Smooth muscle cell of the umbilical artery (primary cell): ENCODE measurements around the gene GPR162. TPM values are rescaled to one million over a fixed set of nuclear protein-coding genes. Genes with fewer than 3 reads are reported as not detected.

Source experiments
- total RNA-seq: library from RNA; depleted of rRNA; stranded (reverse); fragments of >200 nt; gene quantifications from 2 replicates; pipeline ENCODE4 v1.2.3, GENCODE V29; 2014

Gene GPR162, protein sequence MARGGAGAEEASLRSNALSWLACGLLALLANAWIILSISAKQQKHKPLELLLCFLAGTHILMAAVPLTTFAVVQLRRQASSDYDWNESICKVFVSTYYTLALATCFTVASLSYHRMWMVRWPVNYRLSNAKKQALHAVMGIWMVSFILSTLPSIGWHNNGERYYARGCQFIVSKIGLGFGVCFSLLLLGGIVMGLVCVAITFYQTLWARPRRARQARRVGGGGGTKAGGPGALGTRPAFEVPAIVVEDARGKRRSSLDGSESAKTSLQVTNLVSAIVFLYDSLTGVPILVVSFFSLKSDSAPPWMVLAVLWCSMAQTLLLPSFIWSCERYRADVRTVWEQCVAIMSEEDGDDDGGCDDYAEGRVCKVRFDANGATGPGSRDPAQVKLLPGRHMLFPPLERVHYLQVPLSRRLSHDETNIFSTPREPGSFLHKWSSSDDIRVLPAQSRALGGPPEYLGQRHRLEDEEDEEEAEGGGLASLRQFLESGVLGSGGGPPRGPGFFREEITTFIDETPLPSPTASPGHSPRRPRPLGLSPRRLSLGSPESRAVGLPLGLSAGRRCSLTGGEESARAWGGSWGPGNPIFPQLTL
- total RNA-seq, result 2.1 and 2.6 TPM in 2 replicates

DNA sequence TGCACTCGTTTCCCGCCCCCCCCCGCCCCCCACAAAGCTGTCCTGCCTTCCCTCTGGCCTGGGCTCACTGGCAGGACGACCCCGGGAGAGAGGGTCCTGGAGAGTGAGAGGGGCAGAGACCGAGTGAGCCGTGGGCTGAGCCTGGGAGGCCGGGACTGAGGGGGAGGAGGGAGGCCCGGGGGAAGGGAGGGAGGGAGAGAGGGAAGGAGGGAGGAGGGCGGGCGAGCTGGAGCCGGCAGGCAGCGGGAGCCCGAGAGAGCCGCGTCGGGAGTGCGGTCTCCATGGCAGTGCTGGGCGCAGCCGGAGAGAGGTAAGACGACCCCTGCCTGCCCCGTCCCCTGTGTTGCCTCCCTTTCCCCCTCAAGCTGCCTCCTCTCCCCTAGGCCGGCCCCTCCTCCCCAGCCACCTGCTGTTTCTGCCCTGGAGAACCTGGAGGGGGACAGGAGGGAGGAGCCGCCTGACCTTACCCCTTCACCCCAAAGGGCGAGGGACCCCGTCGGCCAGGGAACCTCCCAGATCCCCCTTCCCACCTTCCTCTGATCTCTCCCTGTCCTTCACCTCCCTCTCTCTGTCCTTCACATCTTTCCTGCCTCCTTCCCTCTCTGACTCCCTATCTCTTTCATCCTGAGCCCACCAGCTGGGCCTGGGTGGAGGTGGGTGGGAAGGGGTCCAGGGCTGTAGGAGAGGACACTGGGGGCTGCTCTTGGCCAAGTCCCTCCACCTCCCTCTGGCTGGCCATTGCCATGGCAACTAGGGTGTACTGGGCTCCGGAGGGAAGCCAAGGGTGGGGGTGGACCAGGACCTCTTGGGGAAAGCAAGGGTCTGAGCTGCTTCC, at the start of gene GPR162:
GPR162 (plus strand) TSS at position 231 of the 835 bp plus-strand sequence. CDS start 2,078 bp downstream, outside the sequence.

DNA sequence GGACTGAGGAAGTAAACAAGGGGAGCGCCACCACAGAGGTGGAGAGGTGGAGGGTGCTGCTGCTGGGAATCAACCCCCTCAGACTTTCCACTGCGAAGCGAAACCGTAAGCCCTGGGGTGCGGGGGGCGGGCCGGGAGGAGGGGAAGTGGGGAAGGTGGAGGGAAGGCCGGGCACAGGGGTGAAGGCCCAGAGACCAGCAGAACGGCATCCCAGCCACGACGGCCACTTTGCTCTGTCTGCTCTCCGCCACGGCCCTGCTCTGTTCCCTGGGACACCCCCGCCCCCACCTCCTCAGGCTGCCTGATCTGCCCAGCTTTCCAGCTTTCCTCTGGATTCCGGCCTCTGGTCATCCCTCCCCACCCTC, 49.3 kb upstream of the GPR162 start, which contains the start of gene LAG3:
LAG3 (plus strand) TSS at position 190 of the 365 bp plus-strand sequence. CDS start 333 bp downstream, outside the sequence.

DNA sequence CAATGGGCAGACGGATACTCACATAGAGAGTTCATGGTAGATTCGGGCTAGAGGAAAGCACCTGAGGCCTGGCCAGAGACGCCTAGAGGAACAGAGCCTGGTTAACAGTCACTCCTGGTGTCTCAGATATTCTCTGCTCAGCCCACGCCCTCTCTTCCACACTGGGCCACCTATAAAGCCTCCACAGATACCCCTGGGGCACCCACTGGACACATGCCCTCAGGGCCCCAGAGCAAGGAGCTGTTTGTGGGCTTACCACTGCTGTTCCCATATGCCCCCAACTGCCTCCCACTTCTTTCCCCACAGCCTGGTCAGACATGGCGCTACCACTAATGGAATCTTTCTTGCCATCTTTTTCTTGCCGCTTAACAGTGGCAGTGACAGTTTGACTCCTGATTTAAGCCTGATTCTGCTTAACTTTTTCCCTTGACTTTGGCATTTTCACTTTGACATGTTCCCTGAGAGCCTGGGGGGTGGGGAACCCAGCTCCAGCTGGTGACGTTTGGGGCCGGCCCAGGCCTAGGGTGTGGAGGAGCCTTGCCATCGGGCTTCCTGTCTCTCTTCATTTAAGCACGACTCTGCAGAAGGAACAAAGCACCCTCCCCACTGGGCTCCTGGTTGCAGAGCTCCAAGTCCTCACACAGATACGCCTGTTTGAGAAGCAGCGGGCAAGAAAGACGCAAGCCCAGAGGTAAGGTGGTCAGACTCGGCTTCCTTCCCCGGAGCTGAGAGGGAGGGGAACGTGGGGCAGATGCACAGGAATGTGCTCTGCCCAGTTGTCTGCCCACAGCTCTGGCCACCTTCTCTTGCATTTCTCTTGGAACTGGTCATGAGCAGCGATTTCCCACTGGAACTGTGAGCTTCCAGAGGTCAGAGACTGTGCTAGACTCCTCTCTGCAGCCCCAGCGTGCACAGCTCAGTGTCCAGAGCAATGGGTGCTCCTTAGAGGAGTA, 32.4 kb upstream of the GPR162 start, which contains the start of gene CD4:
CD4 (plus strand) TSS at position 557 of the 953 bp plus-strand sequence. CDS start 10,611 bp downstream, outside the sequence.

DNA sequence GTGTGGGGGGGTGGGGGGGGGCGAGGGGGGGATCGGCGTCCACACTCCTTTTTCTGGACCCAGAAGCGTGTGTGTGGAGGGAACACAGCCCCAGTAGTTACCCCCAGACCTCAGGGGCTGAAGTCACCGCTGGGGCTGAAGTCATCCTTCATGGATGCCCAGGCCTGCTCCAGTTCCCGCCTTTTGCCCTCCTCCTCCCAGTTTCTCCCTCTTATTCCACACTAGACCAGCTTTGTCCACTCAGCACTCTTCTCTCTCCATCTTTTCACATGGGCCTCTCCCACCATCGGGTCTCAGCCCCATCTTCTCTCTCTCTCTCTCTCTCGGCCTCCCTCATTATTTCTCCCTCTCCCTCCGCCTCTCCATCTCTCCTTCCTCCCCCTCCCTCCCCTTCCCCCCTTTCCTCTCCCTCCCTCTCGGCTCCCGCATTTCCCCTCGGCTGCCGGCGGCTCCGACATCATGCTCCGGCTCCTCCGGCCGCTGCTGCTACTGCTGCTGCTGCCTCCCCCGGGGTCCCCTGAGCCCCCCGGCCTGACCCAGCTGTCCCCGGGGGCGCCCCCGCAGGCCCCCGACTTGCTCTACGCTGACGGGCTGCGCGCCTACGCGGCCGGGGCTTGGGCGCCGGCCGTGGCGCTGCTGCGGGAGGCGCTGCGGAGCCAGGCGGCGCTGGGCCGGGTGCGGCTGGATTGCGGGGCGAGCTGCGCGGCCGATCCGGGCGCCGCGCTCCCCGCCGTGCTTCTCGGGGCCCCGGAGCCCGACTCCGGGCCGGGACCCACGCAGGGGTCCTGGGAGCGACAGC, 6.6 kb downstream of the GPR162 start, which contains the start of gene P3H3:
P3H3 (plus strand) TSS at position 426 of the 799 bp plus-strand sequence; CDS start at position 460, 34 bp downstream.

DNA sequence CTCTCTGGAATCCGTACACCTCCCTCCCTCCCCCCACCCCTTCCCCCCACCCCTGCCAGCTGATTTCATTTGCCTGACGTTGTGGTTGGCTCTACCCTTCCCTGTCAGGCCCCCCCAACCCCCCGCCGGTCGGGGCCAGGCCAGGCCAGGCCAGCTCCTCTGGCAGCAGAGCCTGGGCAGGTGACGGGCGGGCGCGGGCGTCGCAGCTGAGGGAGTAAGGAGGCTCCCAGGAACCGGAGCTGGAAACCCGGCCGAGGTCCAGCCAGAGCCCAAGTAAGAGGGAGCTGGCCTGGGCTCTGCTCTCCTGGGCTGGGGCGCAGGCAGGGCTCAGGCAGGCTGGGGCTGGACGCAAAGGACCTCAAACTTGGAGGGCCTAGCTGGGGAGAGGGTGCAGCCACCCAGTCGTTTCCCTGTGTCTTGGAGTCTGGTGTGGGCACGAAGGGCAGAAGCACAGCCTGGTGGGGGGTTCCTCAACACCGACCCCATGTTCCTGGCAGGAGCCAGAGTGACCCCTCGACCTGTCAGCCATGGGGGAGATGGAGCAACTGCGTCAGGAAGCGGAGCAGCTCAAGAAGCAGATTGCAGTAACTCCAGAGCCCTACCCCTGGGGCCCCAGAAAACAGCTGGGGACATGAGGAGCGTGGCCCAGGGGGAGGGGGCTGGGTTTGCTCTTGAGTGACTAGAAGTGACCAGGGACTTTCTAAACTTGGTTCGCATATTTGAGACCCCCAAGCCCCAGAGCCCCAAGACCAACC, 19.3 kb downstream of the GPR162 start, which contains the start of gene GNB3:
GNB3 (plus strand) TSS at position 165 of the 755 bp plus-strand sequence; CDS start at position 528, 363 bp downstream.

DNA sequence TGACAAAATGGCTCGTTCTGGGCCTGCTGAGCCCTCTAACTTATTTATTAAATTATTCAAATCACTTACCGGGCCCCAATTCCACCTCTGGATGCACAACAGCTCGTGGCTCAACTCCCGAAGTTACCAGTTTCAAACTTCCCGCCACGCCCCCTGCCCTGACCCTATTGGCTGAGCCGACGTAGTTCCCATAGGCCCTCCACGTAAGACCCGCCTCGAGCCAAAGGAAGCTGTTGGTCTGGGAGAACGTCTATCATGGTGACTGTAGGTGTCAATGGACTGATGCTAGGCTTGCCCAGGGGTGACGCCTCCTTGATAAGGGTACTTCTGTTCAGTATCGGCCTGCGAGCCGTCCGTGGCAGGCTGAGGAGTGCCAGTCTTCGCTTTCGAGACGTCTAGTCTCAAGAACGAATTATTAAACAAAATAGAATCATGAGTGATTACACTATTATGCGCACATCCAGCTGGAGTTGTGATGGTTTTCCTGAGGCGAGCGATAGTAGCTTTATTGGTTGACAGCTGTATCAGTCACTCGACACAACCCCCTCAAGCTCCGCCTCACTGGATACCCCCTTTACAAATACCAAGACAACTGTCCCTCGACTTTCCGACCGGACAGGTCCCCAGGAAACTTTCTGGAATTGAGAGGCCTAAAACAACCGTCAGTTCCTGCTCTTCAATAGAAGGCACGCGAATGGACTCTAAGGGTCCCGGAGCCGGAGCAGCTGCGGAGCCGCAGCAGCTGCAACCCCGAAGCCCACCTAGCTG, 29.7 kb downstream of the GPR162 start, which contains the start of gene CDCA3:
CDCA3 (minus strand) TSS at position 134 of the 768 bp plus-strand sequence. CDS start 334 bp downstream, outside the sequence.

DNA sequence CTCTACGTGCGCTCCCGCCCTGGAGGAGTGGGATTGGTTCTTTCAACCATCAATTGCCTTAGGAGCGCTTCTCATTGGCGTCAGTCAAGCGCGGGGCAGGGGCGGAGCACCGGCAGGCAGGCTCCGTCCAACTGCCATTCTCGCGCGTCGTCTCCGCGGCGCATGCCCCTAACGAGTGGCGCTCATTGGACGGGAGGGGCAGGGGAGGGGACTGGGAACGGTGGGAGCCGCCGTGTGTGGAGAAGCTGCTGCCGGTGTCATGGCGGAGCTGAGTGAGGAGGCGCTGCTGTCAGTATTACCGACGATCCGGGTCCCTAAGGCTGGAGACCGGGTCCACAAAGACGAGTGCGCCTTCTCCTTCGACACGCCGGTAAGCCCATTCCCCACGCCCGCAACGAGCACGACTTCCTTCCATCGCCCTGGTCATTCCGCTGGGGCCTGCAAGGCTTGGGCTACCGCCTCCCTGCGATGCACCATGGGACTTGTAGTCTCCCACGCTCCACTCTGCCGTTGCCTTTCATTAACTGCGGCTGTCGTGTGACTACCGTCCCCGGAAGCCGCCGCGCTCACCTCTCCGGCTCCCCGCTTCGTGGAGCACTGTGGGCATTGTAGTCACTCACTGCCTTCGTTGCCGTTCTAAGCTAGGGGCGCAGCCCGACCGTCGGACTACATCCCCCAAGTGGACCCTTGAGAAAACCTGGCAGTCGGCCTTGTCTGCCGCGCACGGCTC, 30.5 kb downstream of the GPR162 start, which contains the start of gene USP5:
USP5 (plus strand) TSS at position 230 of the 730 bp plus-strand sequence; CDS start at position 260, 30 bp downstream.

DNA sequence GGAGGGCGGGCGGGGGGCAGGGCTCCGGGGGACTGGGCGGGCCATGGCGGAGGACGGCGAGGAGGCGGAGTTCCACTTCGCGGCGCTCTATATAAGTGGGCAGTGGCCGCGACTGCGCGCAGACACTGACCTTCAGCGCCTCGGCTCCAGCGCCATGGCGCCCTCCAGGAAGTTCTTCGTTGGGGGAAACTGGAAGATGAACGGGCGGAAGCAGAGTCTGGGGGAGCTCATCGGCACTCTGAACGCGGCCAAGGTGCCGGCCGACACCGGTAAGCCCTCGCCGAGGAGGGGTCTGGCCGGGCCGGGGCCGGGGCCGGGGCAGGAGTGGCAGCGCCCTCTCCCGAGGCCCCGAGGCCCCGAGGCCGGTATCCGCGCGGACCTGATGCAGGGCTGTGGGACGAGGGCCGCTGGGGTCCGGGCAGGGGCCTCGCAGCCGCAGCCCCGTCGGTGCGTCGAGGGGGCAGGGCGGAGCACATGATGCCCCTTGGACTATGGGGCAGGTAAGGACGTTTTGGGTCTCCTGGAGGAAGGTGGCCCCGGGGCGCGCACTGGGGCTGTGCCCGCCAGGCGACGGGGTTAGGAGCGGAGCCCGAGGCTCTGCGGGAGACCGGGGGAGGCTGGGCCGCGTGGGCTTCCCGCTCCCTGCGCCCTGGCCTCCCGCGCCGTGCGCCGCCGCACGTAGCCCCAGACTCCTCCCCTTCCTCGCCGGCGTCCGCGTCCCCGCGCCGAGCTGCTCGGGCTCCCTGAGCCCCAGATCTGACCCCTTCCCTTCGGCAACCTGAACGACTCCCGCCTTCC, 46.0 kb downstream of the GPR162 start, which contains the start of gene TPI1:
TPI1 (plus strand) TSS at position 119 of the 798 bp plus-strand sequence; CDS start at position 155, 36 bp downstream.

DNA sequence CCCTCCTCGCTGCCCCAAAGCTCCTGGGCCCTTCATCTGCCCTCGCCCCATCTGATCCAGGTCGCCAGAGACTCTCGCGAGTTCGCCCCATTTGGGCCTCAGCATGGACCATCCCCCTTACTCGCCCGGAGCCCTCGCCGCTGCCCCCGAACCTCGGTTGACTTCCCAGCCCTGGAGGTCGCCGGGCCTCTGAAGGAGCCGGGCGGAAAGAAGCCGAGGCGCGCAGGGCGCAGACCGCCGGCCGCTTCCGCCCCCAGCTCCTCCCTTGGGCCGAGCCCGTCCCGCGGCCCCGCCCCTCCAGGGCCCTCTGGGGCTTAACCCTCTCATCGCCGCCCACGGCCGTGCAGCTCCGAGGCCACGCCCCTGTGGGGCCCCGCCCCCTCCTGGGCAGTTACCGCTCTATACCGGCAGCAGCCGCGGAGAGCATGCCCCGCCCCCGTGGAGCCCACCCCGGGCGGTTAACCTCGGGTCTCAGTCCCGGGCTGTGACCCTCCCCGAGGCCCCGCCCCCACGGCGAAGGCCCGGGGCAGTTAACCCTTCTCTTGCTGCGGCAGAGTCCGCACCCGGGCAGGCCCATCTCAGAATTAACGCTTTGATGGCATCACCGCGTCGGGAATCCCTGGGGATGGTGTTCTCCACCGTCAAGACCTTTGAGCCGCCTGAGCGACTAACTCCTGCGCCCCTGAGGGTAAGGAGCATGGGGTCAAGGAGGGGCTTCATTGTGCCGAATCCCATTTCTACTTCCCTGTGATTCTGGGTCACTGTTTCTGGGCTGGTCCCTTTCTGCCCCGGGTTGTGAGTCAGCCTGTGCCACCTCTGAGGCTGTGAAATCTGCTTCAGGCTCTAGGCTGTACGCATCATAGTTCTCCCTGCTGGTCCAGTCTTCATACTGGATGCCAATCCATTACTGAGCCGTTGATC, 51.7 kb downstream of the GPR162 start, which contains the start of gene SPSB2:
SPSB2 (minus strand) TSS at position 210 of the 921 bp plus-strand sequence. CDS start 402 bp downstream, outside the sequence.

Other genes with a start within 250 kb of the GPR162 start
- 195 and 243 TPM in 2 replicates for gene CHD4, start 214.4 kb upstream of the GPR162 start, total RNA-seq
- gene LPAR5, start 185.9 kb upstream of the GPR162 start, total RNA-seq, result not detected in 2 replicates
- gene ACRBP, start 174.4 kb upstream of the GPR162 start, total RNA-seq, result 0.46 TPM in 1 of 2 replicates, not detected in the other
- gene ING4, start 158.7 kb upstream of the GPR162 start, total RNA-seq, result 26.4 and 36.8 TPM in 2 replicates
- gene ZNF384, start 132.4 kb upstream of the GPR162 start, total RNA-seq, result 11.0 and 20.2 TPM in 2 replicates
- 0.23 and 0.30 TPM in 2 replicates for gene PIANP, start 121.0 kb upstream of the GPR162 start, total RNA-seq
- gene COPS7A, start 97.8 kb upstream of the GPR162 start, total RNA-seq, result 78.9 and 83.4 TPM in 2 replicates
- 184 and 213 TPM in 2 replicates for gene MLF2, start 68.7 kb upstream of the GPR162 start, total RNA-seq
- gene PTMS, start 55.5 kb upstream of the GPR162 start, total RNA-seq, result 37.4 and 109 TPM in 2 replicates
- 0.05 TPM in 1 of 2 replicates, not detected in the other for gene LAG3, start 49.3 kb upstream of the GPR162 start, total RNA-seq
- gene CD4, start 32.3 kb upstream of the GPR162 start, total RNA-seq, result 1.0 and 1.5 TPM in 2 replicates
- 216 and 275 TPM in 2 replicates for gene P3H3, start 6.6 kb downstream of the GPR162 start, total RNA-seq
- 3.6 and 4.7 TPM in 2 replicates for gene GNB3, start 19.1 kb downstream of the GPR162 start, total RNA-seq
- 2.1 and 8.1 TPM in 2 replicates for gene CDCA3, start 29.5 kb downstream of the GPR162 start, total RNA-seq
- gene USP5, start 30.3 kb downstream of the GPR162 start, total RNA-seq, result 87.9 and 120 TPM in 2 replicates
- gene TPI1, start 45.7 kb downstream of the GPR162 start, total RNA-seq, result 1,296 and 1,307 TPM in 2 replicates
- gene SPSB2, start 51.5 kb downstream of the GPR162 start, total RNA-seq, result 2.6 and 5.0 TPM in 2 replicates
- gene LRRC23, start 83.0 kb downstream of the GPR162 start, total RNA-seq, result 8.8 and 14.6 TPM in 2 replicates
- 78.1 and 80.9 TPM in 2 replicates for gene ENO2, start 92.8 kb downstream of the GPR162 start, total RNA-seq
- gene ATN1, start 106.1 kb downstream of the GPR162 start, total RNA-seq, result 20.2 and 26.3 TPM in 2 replicates
- gene RNU7-1, start 122.0 kb downstream of the GPR162 start, total RNA-seq, result not detected in 2 replicates
- gene C12orf57, start 122.2 kb downstream of the GPR162 start, total RNA-seq, result 47.2 and 210 TPM in 2 replicates
- gene PTPN6, start 129.5 kb downstream of the GPR162 start, total RNA-seq, result not detected in 2 replicates
- 105 and 148 TPM in 2 replicates for gene PHB2, start 148.8 kb downstream of the GPR162 start, total RNA-seq
- gene EMG1, start 149.1 kb downstream of the GPR162 start, total RNA-seq, result 45.7 and 48.1 TPM in 2 replicates
- 6.5 and 6.7 TPM in 2 replicates for gene LPCAT3, start 196.7 kb downstream of the GPR162 start, total RNA-seq
- 67.2 and 431 TPM in 2 replicates for gene C1S, start 238.9 kb downstream of the GPR162 start, total RNA-seq